Epidermal melanocyte (primary cell): ENCODE measurements around the gene KCTD6.
A peak's percentile ranks its signal among the peaks of the same experiment; 100 is the strongest.
"Not testable (repeated sequence)": the region's sequence is repeated elsewhere in the genome, so short reads cannot be mapped to it uniquely, and the experiment has no call there.

Experiments used
- DNase-seq: peaks from one replicate; pipeline ENCODE4 v3.0.0; 2011; ENCODE audit warnings: low spot score; ENCODE audit not compliant: insufficient read length

The KCTD6 gene

GRCh38 chr3:58522759-58523425 is 31.0 kb downstream of the KCTD6 start:
- no peak for DNase-seq

- DNase-seq: no peak
These were observed 32.5 kb downstream of the KCTD6 start for GRCh38 chr3:58524326-58524888.

GRCh38 chr3:58526515-58526957 is 34.6 kb downstream of the KCTD6 start:
- DNase-seq: peak; percentile 54

- not testable (repeated sequence) for DNase-seq
These were observed 35.5 kb downstream of the KCTD6 start for GRCh38 chr3:58527440-58527839.

DNA sequence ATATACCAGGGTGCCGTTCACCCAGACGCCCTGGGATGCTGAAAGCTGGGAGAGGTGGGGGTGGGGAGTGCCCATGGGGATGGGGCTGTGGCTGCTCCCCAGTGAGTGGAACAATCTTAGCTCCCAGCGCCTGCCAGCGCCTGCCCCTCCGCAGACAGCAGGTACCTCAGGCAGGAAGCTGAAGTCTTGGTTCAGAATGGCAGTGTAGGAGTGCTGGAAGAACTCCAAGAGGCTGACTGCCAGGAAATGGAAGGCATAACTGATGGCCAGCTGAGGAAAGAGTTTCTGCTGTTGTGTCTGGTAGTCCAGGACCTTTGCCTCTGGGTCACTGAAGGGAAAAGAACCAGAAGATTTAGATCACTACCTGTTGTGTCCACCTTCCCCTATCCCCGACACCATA is 36.7 kb downstream of the KCTD6 start:
- DNase-seq: no peak

DNA sequence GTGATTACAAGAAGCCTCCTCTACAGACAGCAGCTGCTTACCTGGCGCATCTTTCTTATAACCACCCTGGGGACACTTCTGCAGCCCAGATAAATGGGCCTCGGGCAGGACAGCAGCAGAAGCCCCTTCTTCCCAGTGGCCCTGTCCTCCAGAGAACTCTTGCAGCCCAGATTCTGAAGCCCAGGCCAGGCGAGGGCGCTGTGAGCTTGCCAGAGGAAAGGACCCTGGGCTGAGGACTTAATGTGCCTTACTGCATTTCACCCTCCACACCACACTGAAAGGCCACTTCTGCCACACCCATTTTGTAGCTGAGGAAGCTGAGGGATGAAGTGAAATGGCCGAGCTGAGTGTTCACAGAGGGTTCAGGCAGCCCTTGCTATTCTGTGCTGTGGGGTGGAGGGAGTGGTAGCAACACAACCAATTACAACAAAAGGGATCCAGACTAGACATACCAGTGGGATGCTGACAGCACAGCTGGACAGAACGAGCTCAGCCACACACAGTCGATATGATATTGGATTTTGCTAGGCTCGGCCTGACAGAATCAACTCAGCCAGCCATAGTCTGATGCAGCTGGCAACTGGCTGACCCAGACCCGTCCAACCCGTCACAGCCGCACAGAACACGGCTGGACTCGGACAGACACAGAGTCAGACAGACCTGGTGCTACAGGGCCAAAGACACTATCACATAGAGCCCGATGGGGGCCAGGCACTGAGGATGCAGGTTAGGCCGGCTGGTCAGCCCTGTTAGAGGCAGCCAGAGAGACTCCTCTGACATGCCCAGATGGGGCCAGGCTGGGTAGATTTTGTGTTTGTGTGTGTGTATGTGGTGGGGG is 37.8 kb downstream of the KCTD6 start:
- DNase-seq: no peak

DNA sequence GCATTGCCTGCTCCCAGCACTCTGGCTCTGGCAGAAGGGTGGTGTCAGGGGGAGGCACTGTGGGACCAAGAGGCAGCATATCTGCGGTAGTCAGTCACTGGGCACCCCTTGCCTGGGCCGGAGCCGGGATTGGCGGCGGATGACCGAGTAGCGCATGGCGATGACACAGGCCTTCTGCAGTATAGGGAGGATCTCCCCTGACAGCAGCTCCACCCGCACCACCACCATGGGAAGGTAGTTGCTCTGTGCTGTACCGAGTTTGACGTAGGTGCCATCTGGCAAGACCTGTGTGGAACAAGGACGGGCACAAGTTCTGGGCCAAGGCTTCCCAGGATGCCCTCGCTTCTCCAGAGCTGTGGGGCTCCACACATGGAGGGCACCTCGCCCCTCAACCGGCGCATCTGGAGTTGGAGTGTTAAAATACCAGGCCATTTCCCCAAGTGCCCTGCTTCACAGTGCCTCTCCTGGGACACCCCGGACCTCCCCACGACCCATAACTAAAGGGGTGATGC is 38.5 kb downstream of the KCTD6 start:
- no peak for DNase-seq

GRCh38 chr3:58531555-58531954 is 39.7 kb downstream of the KCTD6 start:
- no peak for DNase-seq

DNA sequence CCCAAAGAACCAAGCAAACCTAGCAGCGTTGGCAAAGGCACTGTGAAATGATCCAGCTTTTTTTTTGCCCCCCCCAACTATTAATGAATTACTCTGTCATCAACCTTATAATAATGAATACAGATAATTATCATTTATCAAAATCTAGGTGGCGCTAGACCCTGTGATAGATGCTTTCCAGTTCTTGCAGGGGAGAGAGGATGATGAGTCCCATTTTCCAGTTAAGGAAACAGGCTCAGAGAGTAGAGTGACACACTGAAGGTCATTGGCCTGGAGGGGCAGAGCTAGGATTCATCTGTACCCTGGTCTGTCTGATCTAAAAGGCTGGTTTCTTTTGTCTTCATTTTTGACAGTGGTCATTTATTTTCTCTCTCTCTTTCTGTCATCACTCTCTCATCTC is 40.1 kb downstream of the KCTD6 start:
- DNase-seq: no peak

- peak; percentile 75 for DNase-seq
These were observed 40.9 kb downstream of the KCTD6 start for GRCh38 chr3:58532794-58533220.

DNA sequence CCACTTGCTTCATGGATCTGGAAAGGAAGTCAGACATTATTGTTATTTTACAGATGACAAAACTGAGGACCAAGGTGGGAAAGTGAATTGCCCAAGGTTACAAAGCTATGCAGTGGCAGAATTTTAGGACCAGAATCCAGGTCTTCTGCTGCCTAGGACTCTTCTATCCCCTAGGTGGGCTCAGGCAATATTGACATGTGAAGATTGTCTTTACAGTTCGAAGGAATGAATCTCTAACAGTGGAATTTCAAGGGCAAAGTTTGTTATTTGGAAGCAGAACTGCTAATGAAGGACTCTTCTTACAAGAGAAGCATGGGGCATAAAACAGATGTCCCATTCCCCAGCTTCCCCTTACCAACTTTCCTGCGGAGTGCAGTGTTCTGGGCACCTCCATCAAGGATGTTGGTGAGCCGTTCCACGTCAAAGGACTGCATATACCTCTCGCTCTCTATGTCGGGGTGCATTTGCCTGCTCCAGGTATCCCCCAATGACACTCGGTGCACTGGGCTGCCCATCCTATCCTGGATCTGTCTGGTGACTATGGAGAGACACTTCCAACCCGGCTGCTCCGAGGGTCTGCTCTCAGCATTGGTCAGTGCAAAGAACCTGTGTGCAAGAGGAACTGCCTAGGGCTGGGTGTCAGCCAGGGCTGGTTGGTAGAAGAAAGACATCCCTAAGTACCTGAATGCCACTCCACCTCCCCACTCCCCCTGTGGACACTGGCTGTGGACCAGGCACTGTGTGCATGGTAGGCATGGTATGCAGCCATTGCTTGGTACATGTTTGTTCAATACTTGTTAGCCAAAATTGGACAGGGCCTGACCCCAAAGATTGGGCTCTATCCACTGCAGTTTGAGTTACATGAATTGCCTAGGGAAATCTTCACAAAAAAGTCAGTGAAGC is 42.9 kb downstream of the KCTD6 start:
- no peak for DNase-seq

GRCh38 chr3:58535531-58536500 is 43.9 kb downstream of the KCTD6 start:
- no peak for DNase-seq

DNA sequence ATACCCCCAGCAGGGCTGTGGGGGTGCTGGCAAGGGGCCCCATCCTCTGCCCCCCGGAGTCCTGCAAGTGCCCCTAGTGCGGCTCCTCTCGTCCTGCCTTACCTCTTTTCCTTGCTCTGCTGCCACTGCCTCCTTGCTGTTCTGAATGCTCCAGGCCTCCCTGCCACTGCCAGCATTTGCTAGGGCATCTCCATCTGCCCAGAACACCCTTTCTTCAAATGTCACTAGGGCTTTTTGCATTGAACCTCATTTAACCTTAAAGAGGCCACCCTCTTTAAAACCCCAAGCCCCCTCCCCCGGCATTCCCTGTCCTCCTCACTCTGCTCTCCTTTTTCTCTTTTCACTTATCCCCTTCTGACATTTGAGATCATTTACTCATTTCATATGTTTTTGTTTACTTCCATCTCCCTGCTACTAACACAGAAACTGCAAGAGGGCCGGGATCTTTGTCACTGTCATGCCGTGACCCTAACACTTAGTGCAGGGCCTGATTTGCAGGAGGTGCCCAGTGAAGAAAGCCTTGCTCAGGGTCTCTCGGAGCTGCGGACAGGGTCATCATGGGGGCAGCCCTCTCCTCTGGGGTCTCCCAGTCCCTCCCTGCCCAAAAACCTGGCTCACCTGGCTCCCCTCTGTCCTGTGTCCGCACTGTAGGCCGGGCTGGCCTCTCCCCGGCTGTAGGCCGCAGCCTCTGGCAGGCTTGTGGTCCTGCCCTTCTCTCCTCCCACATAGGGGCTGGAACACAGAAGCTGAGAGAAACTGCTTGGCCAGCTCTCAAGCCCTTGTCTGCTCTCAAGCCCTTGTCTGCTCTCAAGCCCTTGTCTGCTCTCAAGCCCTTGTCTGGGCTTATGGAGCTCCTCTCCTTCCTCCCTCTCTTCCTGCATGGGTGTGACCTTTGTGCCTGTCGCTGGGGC is 44.9 kb downstream of the KCTD6 start, which contains the start of gene ACOX2:
ACOX2 (minus strand) TSS at position 690 of the 911 bp plus-strand sequence. CDS start 2,084 bp downstream, outside the sequence.
- DNase-seq: no peak

DNA sequence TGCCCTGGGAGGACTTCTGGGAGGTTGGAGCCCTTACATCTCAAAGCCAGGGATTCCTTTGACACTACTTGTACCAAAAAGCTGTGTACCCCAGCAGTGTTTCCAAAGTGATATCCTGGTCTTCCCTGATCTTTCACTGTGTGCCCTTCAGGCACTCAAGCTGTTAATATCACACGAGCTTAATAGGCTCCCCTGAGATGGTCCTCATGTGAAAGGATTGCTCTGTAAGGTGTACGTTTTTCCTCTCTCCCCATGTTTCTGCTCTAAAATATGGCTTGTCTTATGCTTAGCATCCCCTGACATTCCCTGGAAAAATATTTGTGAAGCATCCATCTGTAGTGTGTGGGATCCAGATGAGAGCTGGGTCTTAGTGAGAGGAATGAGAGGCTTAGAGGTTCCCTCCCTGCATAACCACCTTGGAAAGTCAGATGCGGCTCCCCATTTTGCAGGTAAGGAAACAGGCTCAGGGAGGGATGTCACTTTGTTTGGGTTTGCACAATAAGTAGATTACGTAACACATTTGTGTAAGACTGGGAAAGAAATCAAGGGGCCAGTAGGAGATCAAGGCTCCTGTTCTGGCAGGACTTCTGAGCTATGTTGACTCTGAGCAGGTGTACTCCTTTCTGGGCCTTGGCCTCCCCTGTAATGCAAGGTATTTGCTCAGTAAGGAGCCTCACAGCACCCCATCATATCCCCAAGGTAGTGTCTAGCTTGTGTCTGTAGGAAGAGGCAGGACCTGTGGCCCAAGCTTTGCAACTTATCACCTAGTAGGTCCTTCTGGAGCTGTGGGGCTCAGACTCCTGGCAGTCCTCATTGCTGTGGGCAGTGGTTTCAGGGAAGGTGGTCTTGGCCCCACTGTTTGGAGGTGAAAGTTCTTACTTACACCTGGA is 45.8 kb downstream of the KCTD6 start:
- DNase-seq: no peak

GRCh38 chr3:58539626-58540025 is 47.7 kb downstream of the KCTD6 start:
- DNase-seq: no peak

- DNase-seq: no peak
These were observed 48.4 kb downstream of the KCTD6 start for GRCh38 chr3:58540176-58540858.

DNA sequence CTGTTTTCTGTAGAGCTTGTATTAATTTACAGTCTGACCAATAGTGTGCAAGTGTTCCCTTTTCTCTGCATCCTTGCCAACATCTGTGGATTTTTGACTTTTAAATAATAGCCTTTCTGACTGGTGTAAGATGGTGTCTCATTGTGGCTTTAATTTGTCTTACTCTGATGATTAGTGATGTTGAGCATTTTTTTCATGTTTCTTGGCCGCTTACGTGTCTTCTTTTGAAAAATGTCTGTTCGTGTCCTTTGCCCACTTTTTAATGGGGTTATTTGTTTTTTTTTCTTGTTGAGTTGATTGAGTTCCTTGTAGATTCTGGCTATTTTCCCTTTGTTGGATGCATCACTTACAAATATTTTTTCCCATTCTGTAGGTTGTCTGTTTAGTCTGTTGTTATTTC is 52.6 kb downstream of the KCTD6 start:
- DNase-seq: no peak
